ENCODE results near the gene MAP3K5. TPM values are rescaled to one million over a fixed set of nuclear protein-coding genes. Genes with fewer than 3 reads are reported as not detected.

The MAP3K5 gene
- total RNA-seq, 6 donors from 2014 or later: 26.4 to 45.1 (median 41.8) TPM

DNA sequence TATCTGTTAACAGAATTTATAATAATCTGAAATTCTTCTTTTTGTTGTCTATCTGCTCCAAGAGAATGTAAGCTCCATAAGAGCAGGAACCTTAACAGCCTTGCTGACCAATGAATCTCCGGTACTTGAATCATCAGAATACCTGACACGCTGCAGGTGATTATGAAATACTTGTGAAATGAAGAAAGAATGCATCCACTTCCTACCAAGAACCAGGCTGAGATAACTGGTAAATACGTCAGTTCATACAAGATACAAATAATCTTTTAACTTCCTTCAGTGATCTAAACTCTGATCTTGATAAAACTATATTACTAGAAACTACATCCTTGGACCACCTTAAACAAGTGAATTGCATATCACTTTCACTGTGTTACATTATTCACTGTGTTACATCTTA is 116.2 kb downstream of the MAP3K5 start:
- H3K36me3 ChIP-seq: no peaks in the 10 kb centered on the region
- no peak overlapping the region for H3K27ac ChIP-seq
- H3K4me3 ChIP-seq: no peak overlapping the region
- H3K27me3 ChIP-seq: no peaks in the 10 kb centered on the region
- H3K4me1 ChIP-seq: no peaks in the 10 kb centered on the region
- ATAC-seq (ENCODE audit: low FRiP score in 2 of 2) (no peak), DNase-seq (no peak)
- 58 to 69% methylated on average over 3 of the region's 3 CpGs for WGBS, 2 donors
- no peaks in the 10 kb centered on the region for H3K9me3 ChIP-seq
- TF ChIP-seq, protein P1, sequence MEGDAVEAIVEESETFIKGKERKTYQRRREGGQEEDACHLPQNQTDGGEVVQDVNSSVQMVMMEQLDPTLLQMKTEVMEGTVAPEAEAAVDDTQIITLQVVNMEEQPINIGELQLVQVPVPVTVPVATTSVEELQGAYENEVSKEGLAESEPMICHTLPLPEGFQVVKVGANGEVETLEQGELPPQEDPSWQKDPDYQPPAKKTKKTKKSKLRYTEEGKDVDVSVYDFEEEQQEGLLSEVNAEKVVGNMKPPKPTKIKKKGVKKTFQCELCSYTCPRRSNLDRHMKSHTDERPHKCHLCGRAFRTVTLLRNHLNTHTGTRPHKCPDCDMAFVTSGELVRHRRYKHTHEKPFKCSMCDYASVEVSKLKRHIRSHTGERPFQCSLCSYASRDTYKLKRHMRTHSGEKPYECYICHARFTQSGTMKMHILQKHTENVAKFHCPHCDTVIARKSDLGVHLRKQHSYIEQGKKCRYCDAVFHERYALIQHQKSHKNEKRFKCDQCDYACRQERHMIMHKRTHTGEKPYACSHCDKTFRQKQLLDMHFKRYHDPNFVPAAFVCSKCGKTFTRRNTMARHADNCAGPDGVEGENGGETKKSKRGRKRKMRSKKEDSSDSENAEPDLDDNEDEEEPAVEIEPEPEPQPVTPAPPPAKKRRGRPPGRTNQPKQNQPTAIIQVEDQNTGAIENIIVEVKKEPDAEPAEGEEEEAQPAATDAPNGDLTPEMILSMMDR (IDR thresholded peaks at IDR 0.05): no peak
- TF ChIP-seq POLR2A (IDR thresholded peaks at IDR 0.05) (no peak), EP300 (IDR thresholded peaks at IDR 0.05) (no peak), POLR2AphosphoS5 (IDR thresholded peaks at IDR 0.05) (no peak)

DNA sequence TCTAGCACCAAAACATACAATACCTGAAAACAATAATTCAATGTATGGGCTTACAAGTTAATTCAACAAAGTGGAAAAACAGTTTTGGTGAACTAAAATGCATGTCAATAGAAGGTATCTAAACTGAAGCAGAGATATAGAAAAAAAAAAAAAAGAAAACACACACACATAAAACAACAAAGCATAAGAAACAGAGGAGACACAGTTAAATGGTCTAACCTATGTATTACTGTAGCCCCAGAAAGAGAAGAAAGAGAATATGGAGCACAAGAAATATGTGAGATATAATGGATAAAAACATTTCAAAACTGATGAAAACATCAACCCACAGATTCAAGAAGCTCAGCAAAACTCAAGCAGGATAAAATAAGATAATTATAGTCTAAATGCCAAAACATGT is 118.7 kb downstream of the MAP3K5 start:
- ATAC-seq (ENCODE audit: low FRiP score in 2 of 2) (no peak), DNase-seq (no peak)
- TF ChIP-seq POLR2A (IDR thresholded peaks at IDR 0.05) (no peak), EP300 (IDR thresholded peaks at IDR 0.05) (no peak), POLR2AphosphoS5 (IDR thresholded peaks at IDR 0.05) (no peak)
- TF ChIP-seq, protein P1 (IDR thresholded peaks at IDR 0.05): no peak
- no peaks in the 10 kb centered on the region for H3K9me3 ChIP-seq
- H3K27me3 ChIP-seq: no peaks in the 10 kb centered on the region
- no peak overlapping the region for H3K4me3 ChIP-seq
- H3K36me3 ChIP-seq: peaks cover 0 to 2% (median 0%) of the 10 kb centered on the region in 4 donors
- H3K27ac ChIP-seq: no peak overlapping the region
- peaks cover 0 to 7% (median 0%) of the 10 kb centered on the region in 4 donors for H3K4me1 ChIP-seq

DNA sequence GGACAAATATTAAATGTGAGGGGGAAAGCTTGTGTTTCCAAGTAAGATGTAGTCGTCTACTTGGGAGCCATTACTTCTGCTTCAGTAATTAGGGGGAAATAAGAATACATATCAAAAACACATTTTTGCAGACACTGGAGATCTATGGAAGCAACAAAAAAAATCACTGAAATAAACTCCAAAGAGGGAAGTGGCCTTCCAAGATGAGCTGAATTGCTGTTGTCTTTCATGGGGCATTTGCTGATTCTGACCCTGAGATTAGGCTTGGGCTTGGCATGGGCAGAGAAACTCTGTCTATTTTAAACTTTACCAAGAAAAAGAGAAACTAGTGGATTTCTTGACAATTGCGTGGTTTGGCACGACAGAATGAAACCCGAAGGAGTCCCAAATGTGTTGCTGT is 120.1 kb downstream of the MAP3K5 start:
- WGBS, 2 donors: 90 to 96% methylated on average over 4 of the region's 4 CpGs
- Histone ChIP-seq H3K36me3 (peaks cover 0 to 12% (median 0%) of the 10 kb centered on the region in 4 donors), H3K27me3 (no peaks in the 10 kb centered on the region), H3K9me3 (no peaks in the 10 kb centered on the region), H3K27ac (no peak overlapping the region), H3K4me3 (no peak overlapping the region), H3K4me1 (peaks cover 0 to 7% (median 0%) of the 10 kb centered on the region in 4 donors)
- DNase-seq: no peak
- no peak for ATAC-seq (ENCODE audit: low FRiP score in 2 of 2)
- TF ChIP-seq, protein P1 (IDR thresholded peaks at IDR 0.05): no peak
- TF ChIP-seq POLR2AphosphoS5 (IDR thresholded peaks at IDR 0.05): no peak
- TF ChIP-seq POLR2A (IDR thresholded peaks at IDR 0.05): no peak
- TF ChIP-seq EP300 (IDR thresholded peaks at IDR 0.05): no peak

GRCh38 chr6:136669299-136669699 is 123.0 kb downstream of the MAP3K5 start:
- Histone ChIP-seq H3K36me3 (peaks cover 0 to 17% (median 0%) of the 10 kb centered on the region in 4 donors), H3K27me3 (no peaks in the 10 kb centered on the region), H3K9me3 (no peaks in the 10 kb centered on the region), H3K4me1 (peaks cover 0 to 7% (median 0%) of the 10 kb centered on the region in 4 donors), H3K4me3 (no peak overlapping the region), H3K27ac (no peak overlapping the region)
- ATAC-seq (ENCODE audit: low FRiP score in 2 of 2) (no peak), DNase-seq (no peak)
- TF ChIP-seq EP300 (IDR thresholded peaks at IDR 0.05): no peak
- TF ChIP-seq POLR2A (IDR thresholded peaks at IDR 0.05): no peak
- no peak for TF ChIP-seq POLR2AphosphoS5 (IDR thresholded peaks at IDR 0.05)
- TF ChIP-seq, protein P1 (IDR thresholded peaks at IDR 0.05): no peak
- WGBS, 2 donors: 61 to 69% methylated on average over 3 of the region's 3 CpGs

GRCh38 chr6:136668571-136668970 is 123.7 kb downstream of the MAP3K5 start:
- Histone ChIP-seq H3K9me3 (no peaks in the 10 kb centered on the region), H3K27ac (no peak overlapping the region), H3K27me3 (no peaks in the 10 kb centered on the region), H3K36me3 (peaks cover 0 to 17% (median 0%) of the 10 kb centered on the region in 4 donors), H3K4me1 (peaks cover 0 to 7% (median 0%) of the 10 kb centered on the region in 4 donors), H3K4me3 (no peak overlapping the region)
- no peak for TF ChIP-seq POLR2AphosphoS5 (IDR thresholded peaks at IDR 0.05)
- TF ChIP-seq POLR2A (IDR thresholded peaks at IDR 0.05): no peak
- no peak for TF ChIP-seq EP300 (IDR thresholded peaks at IDR 0.05)
- TF ChIP-seq, protein P1 (IDR thresholded peaks at IDR 0.05): no peak
- DNase-seq (no peak), ATAC-seq (ENCODE audit: low FRiP score in 2 of 2) (no peak)
- 86 to 90% methylated on average over 3 of the region's 3 CpGs for WGBS, 2 donors
